Subcutaneous adipose tissue (tissue), 4 donors: ENCODE results near the gene THSD4. TPM values are rescaled to one million over a fixed set of nuclear protein-coding genes. Genes with fewer than 3 reads are reported as not detected.

Experiments used
- CTCF ChIP-seq: fragments of 450-650 bp; IDR thresholded peaks from one replicate; pipeline ENCODE4 v1.5.1; 2016; ENCODE audit warnings: low read depth, mild to moderate bottlenecking, control low read depth, antibody characterized with exemption, moderate library complexity
- total RNA-seq, 4 donors: library from RNA; depleted of rRNA; stranded (reverse); fragments of >200 nt; gene quantifications; one replicate each; pipeline ENCODE4 v1.1.0, GENCODE V29; 2016

Gene THSD4
- total RNA-seq, 4 donors from 2014 or later, result 0.17 to 0.94 (median 0.63) TPM

GRCh38 chr15:71476823-71477222 is 361.6 kb downstream of the THSD4 start:
- TF ChIP-seq CTCF, result no peak

- TF ChIP-seq CTCF, result no peak
These were observed 365.3 kb downstream of the THSD4 start for GRCh38 chr15:71480556-71480955.

GRCh38 chr15:71484080-71484479 is 368.8 kb downstream of the THSD4 start:
- TF ChIP-seq CTCF, result no peak

GRCh38 chr15:71485094-71485693 is 369.9 kb downstream of the THSD4 start:
- no peak for TF ChIP-seq CTCF

GRCh38 chr15:71489570-71489969 is 374.3 kb downstream of the THSD4 start:
- no peak for TF ChIP-seq CTCF

- TF ChIP-seq CTCF, result no peak
These were observed 378.3 kb downstream of the THSD4 start for GRCh38 chr15:71493526-71493925.

GRCh38 chr15:71494563-71495397 is 379.5 kb downstream of the THSD4 start:
- no peak for TF ChIP-seq CTCF
